A549 (cell line): ENCODE results near the gene KCTD11. TPM values are rescaled to one million over a fixed set of nuclear protein-coding genes. Genes with fewer than 3 reads are reported as not detected.

Experiments
- ATAC-seq, 2 experiments: fragments of 200-7000 bp in 1 of 2; fragments of >200 bp in 1 of 2; cut with Nextera tagmentation in 1 of 2; cut with Tn5 transposase in 1 of 2; 3 replicates each; pipeline versions ENCODE4 v1.8.0 to v1.9.1; 2018 to 2020; ENCODE audit warnings: mild to moderate bottlenecking in 1 of 2, moderate library complexity in 1 of 2
- CTCF ChIA-PET: fragments of 300-600 bp; sonication (Branson Sonifier 250); formaldehyde crosslinking; extraction: SDS; loops from one replicate; lab custom pipeline; 2021; ENCODE audit warnings: antibody characterized with exemption, inconsistent platforms; lab: Yijun Ruan, JAX
- POLR2A ChIA-PET: fragments of 350-600 bp; formaldehyde crosslinking; extraction: SDS; loops from one replicate; lab custom pipeline; 2021; ENCODE audit warnings: antibody characterized with exemption, inconsistent platforms; lab: Yijun Ruan, JAX
- DNase-seq, 2 experiments: peaks; one replicate each; pipeline versions ENCODE4 v3.0.0 to v3.0.0-alpha.2; 2011 to 2016; ENCODE audit warnings: low read depth in 1 of 2, low spot score in 1 of 2
- FAIRE-seq: peaks from 2 replicates; lab custom pipeline; 2011; peaks lifted over from hg19 to GRCh38; lab: Jason Lieb, UNC
- H3K27ac ChIP-seq, 2 experiments: fragments of >200 bp; sonication (Bioruptor Twin); formaldehyde crosslinking; 3 replicates each; pipeline ENCODE4 v1.5.1; 2016 to 2017
- H3K4me1 ChIP-seq: fragments of >200 bp; sonication (Bioruptor Twin); formaldehyde crosslinking; 3 replicates; pipeline ENCODE4 v1.6.1; 2016
- H3K4me2 ChIP-seq: fragments of >200 bp; sonication (Bioruptor Twin); formaldehyde crosslinking; 3 replicates; pipeline ENCODE4 v1.6.1; 2016
- H3K4me3 ChIP-seq: fragments of >200 bp; sonication (Bioruptor Twin); formaldehyde crosslinking; 3 replicates; pipeline ENCODE4 v1.5.1; 2016
- H3K9me3 ChIP-seq: fragments of >200 bp; sonication (Bioruptor Twin); formaldehyde crosslinking; 3 replicates; pipeline ENCODE4 v1.6.1; 2016
- CEBPB ChIP-seq, 2 experiments: fragments of >200 bp in 1 of 2; sonication (Bioruptor Twin) in 1 of 2; formaldehyde crosslinking in 1 of 2; IDR thresholded peaks; 2 replicates each; pipeline ENCODE4 v1.6.1; 2012 to 2016
- CHD2 ChIP-seq: fragments of 150-350 bp; IDR thresholded peaks from 2 replicates; pipeline ENCODE4 v1.6.1; 2014; ENCODE audit warnings: low read length; ENCODE audit not compliant: partially characterized antibody
- CTCF ChIP-seq: fragments of >200 bp; sonication (Bioruptor Twin); formaldehyde crosslinking; IDR thresholded peaks from 3 replicates; pipeline ENCODE4 v1.5.1; 2016
- EHMT2 ChIP-seq: fragments of 200-600 bp; sonication (generic); IDR thresholded peaks from 2 replicates; pipeline ENCODE4 v1.6.1; 2016; ENCODE audit warnings: antibody characterized with exemption, low read depth, mild to moderate bottlenecking, moderate library complexity
- ELK1 ChIP-seq: fragments of 150-350 bp; IDR thresholded peaks from 2 replicates; pipeline ENCODE4 v1.6.1; 2014; ENCODE audit warnings: low read depth, mild to moderate bottlenecking, low read length
- FOXS1 ChIP-seq: fragments of 250-450 bp; sonication (Bioruptor Pico); IDR thresholded peaks from 2 replicates; pipeline ENCODE4 v1.5.0; 2020; ENCODE audit warnings: mild to moderate bottlenecking, moderate library complexity
- HES2 ChIP-seq: fragments of >200 bp; sonication (Bioruptor Twin); formaldehyde crosslinking; IDR thresholded peaks from 2 replicates; pipeline ENCODE4 v1.6.1; 2016
- HOXA7 ChIP-seq: fragments of 250-450 bp; sonication (Bioruptor Pico); IDR thresholded peaks from 2 replicates; pipeline ENCODE4 v1.5.0; 2020; ENCODE audit warnings: mild to moderate bottlenecking, moderate library complexity
- HOXB5 ChIP-seq: fragments of 250-450 bp; sonication (Bioruptor Pico); IDR thresholded peaks from 2 replicates; pipeline ENCODE4 v1.5.0; 2020; ENCODE audit warnings: mild to moderate bottlenecking, moderate library complexity
- JUNB ChIP-seq: fragments of >200 bp; sonication (Bioruptor Twin); formaldehyde crosslinking; IDR thresholded peaks from 2 replicates; pipeline ENCODE4 v1.6.1; 2016
- KDM1A ChIP-seq: fragments of 200-600 bp; sonication (generic); IDR thresholded peaks from 2 replicates; pipeline ENCODE4 v1.6.1; 2016; ENCODE audit warnings: low read depth, mild to moderate bottlenecking
- MYC ChIP-seq: IDR thresholded peaks from 2 replicates; pipeline ENCODE4 v1.6.1; 2012; ENCODE audit warnings: mild to moderate bottlenecking, inconsistent platforms, low read length, improper control_type of control experiment, borderline replicate concordance
- NFE2L2 ChIP-seq: fragments of 150-350 bp; conservative IDR thresholded peaks from 2 replicates; pipeline ENCODE4 v1.6.1; 2014; ENCODE audit warnings: low read length
- PHF8 ChIP-seq: fragments of 200-600 bp; sonication (generic); IDR thresholded peaks from 2 replicates; pipeline ENCODE4 v1.6.1; 2016; ENCODE audit warnings: low read depth, mild to moderate bottlenecking, antibody characterized with exemption, moderate library complexity, borderline replicate concordance
- POLR2A ChIP-seq: IDR thresholded peaks from 2 replicates; pipeline ENCODE4 v1.6.1; 2012; ENCODE audit warnings: mild to moderate bottlenecking, low read length
- POLR2AphosphoS2 ChIP-seq: conservative IDR thresholded peaks from 2 replicates; pipeline ENCODE4 v1.6.1; 2012; ENCODE audit warnings: low read length, improper control_type of control experiment, inconsistent platforms
- RAD21 ChIP-seq, 2 experiments: fragments of >200 bp in 1 of 2; sonication (Bioruptor Twin) in 1 of 2; formaldehyde crosslinking in 1 of 2; IDR thresholded peaks in 1 of 2; conservative IDR thresholded peaks in 1 of 2; 2 replicates in 1 of 2; 3 replicates in 1 of 2; pipeline ENCODE4 v1.6.1; 2012 to 2018; ENCODE audit warnings: inconsistent platforms in 1 of 2
- RCOR1 ChIP-seq: fragments of 150-350 bp; IDR thresholded peaks from 2 replicates; pipeline ENCODE4 v1.6.1; 2014; ENCODE audit warnings: antibody characterized with exemption, low read length, low read depth
- RFX5 ChIP-seq: fragments of 450-650 bp; IDR thresholded peaks from 2 replicates; pipeline ENCODE4 v1.7.1; 2014; ENCODE audit warnings: antibody characterized with exemption, mild to moderate bottlenecking, moderate library complexity
- RNF2 ChIP-seq: fragments of 200-600 bp; sonication (generic); IDR thresholded peaks from 2 replicates; pipeline ENCODE4 v1.6.1; 2016; ENCODE audit warnings: low read depth, mild to moderate bottlenecking, antibody characterized with exemption, moderate library complexity, borderline replicate concordance
- SREBF2 ChIP-seq: fragments of 450-650 bp; IDR thresholded peaks from 2 replicates; pipeline ENCODE4 v1.6.1; 2014; ENCODE audit warnings: mild to moderate bottlenecking, moderate library complexity
- TFCP2L1 ChIP-seq: fragments of 250-450 bp; sonication (Bioruptor Pico); IDR thresholded peaks from 2 replicates; pipeline ENCODE4 v1.5.0; 2021; ENCODE audit warnings: mild to moderate bottlenecking
- TP53 ChIP-seq: fragments of 250-450 bp; sonication (Bioruptor Pico); IDR thresholded peaks from 2 replicates; pipeline ENCODE4 v1.5.0; 2021; ENCODE audit warnings: mild to moderate bottlenecking, moderate library complexity
- ZC3H11A ChIP-seq: fragments of 450-650 bp; IDR thresholded peaks from 2 replicates; pipeline ENCODE4 v1.6.1; 2014; ENCODE audit warnings: antibody characterized with exemption, mild to moderate bottlenecking
- WGBS: methylation state at CpG from one replicate; pipeline ENCODE4 v1.1.6; 2017; ENCODE audit errors: missing lambda C conversion rate; 5-methylcytosine and 5-hydroxymethylcytosine counted together
- polyA plus RNA-seq, 4 experiments: library from polyadenylated mRNA; depleted of rRNA in 3 of 4; stranded (reverse); fragments of >200 nt; fragmentation: RNase III in 1 of 4; extraction: RNeasy Plus Mini Kit Qiagen cat#74134 plus additional on column Dnase treatment in 1 of 4; gene quantifications; 2 replicates in 3 of 4; 3 replicates in 1 of 4; pipeline ENCODE4 v1.2.3, GENCODE V29; 2011 to 2017
- TF ChIP-seq, protein P1 (sequence below): IDR thresholded peaks from 2 replicates; pipeline ENCODE4 v1.6.1; 2012; ENCODE audit warnings: low read depth, borderline replicate concordance
- TF ChIP-seq, protein P2 (sequence below): IDR thresholded peaks from 2 replicates; pipeline ENCODE4 v1.6.1; 2012
- TF ChIP-seq, protein P3 (sequence below): fragments of 250-450 bp; sonication (Bioruptor Pico); IDR thresholded peaks from 2 replicates; pipeline ENCODE4 v1.5.0; 2020; ENCODE audit warnings: low read depth, mild to moderate bottlenecking, moderate library complexity

Gene KCTD11
- polyA plus RNA-seq, 2 of the 4 experiments (the other 2 are of a cell fraction) = 6.1 to 10.3 TPM

- TF ChIP-seq MYC (no peak), CEBPB (IDR thresholded peaks at IDR 0.05) (no peak), HOXA7 (CRISPR knock-in tag) (no peak), ZC3H11A (no peak), PHF8 (no peak), FOXS1 (CRISPR knock-in tag) (no peak), POLR2A (no peak), HOXB5 (CRISPR knock-in tag) (no peak), NFE2L2 (no peak), RAD21 (conservative IDR thresholded peaks at IDR 0.05 in 1 of 2, IDR thresholded peaks at IDR 0.05 in 1 of 2) (no peak), KDM1A (no peak), RCOR1 (no peak), CHD2 (no peak), RFX5 (no peak), TP53 (CRISPR knock-in tag) (no peak)
- TF ChIP-seq, protein P1, sequence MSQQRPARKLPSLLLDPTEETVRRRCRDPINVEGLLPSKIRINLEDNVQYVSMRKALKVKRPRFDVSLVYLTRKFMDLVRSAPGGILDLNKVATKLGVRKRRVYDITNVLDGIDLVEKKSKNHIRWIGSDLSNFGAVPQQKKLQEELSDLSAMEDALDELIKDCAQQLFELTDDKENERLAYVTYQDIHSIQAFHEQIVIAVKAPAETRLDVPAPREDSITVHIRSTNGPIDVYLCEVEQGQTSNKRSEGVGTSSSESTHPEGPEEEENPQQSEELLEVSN = no peak
- TF ChIP-seq, protein P2, sequence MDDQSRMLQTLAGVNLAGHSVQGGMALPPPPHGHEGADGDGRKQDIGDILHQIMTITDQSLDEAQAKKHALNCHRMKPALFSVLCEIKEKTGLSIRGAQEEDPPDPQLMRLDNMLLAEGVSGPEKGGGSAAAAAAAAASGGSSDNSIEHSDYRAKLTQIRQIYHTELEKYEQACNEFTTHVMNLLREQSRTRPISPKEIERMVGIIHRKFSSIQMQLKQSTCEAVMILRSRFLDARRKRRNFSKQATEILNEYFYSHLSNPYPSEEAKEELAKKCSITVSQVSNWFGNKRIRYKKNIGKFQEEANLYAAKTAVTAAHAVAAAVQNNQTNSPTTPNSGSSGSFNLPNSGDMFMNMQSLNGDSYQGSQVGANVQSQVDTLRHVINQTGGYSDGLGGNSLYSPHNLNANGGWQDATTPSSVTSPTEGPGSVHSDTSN = no peak
- TF ChIP-seq, protein P3, sequence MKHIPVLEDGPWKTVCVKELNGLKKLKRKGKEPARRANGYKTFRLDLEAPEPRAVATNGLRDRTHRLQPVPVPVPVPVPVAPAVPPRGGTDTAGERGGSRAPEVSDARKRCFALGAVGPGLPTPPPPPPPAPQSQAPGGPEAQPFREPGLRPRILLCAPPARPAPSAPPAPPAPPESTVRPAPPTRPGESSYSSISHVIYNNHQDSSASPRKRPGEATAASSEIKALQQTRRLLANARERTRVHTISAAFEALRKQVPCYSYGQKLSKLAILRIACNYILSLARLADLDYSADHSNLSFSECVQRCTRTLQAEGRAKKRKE (CRISPR knock-in tag) = no peak
- H3K4me2 ChIP-seq = no peak overlapping the region
- H3K27ac ChIP-seq = no peak overlapping the region
- no peaks in the 10 kb centered on the region for H3K9me3 ChIP-seq
- ChIA-PET POLR2A (no interaction called here), CTCF (interaction anchor here (0.8 to 17.1 kb wide), 5 partner anchors 23 to 67 kb away, joined by 3 to 139 read pairs (median 3); partner anchors contain the start of genes KCTD11, TMEM102 and TMEM95)
- no peak for FAIRE-seq
- H3K4me3 ChIP-seq = no peak overlapping the region
- DNase-seq = no peak
- no peak for ATAC-seq
- WGBS = 81% methylated on average over 2 of the region's 2 CpGs
- peaks cover 10% of the 10 kb centered on the region; the same call in 1 of the 3 replicates for H3K4me1 ChIP-seq
Measured at GRCh38 chr17:7391307-7391706, 39.3 kb downstream of the KCTD11 start.

GRCh38 chr17:7392696-7393612 is 41.0 kb downstream of the KCTD11 start:
- Histone ChIP-seq H3K9me3 (no peaks in the 10 kb centered on the region), H3K4me1 (peaks cover 10% of the 10 kb centered on the region; the same call in 1 of the 3 replicates), H3K4me2 (peak overlapping the region; percentile 88), H3K27ac (peak overlapping the region; percentile 83 to 92; a peak in 4 of 6 replicates), H3K4me3 (peak overlapping the region; percentile 71)
- DNase-seq (no peak), FAIRE-seq (no peak), ATAC-seq (no peak)
- CTCF ChIA-PET = interaction anchor here (1.3 to 17.1 kb wide), 5 partner anchors 10 to 44 kb away, joined by 3 to 139 read pairs (median 12); partner anchors contain the start of genes KCTD11, TMEM102, TMEM256 and TMEM95
- TF ChIP-seq POLR2AphosphoS2 (no peak), HES2 (no peak), RNF2 (no peak), TFCP2L1 (no peak), EHMT2 (no peak), CHD2 (no peak), SREBF2 (no peak), HOXB5 (CRISPR knock-in tag) (no peak), JUNB (no peak), MYC (no peak), ELK1 (no peak), CTCF (no peak), FOXS1 (CRISPR knock-in tag) (no peak)
- 95% methylated on average over 31 of the region's 42 CpGs for WGBS
- POLR2A ChIA-PET = interaction anchor here (1.0 to 1.1 kb wide), 2 partner anchors 22 to 91 kb away, joined by 3 to 5 read pairs; partner anchors contain the start of gene POLR2A
